ENCODE results near the gene PTF1A.

DNA sequence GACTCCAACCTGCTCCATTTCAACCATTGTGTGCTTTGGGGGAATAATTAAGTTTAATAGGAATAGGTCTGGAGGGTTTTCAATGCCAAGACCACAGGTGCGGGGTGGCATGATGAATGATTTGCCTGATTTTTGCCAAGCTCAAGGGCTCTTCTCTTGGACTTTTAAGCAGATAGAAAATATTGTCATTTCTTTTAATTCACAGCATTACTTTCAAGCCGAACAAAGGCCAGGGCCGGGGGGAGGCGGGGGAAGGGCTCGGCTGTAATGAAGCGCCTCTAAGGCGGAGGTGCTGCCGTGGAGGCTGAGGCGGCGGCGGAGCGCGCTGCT is 6.5 kb downstream of the PTF1A start:
- TF ChIP-seq, protein P1, sequence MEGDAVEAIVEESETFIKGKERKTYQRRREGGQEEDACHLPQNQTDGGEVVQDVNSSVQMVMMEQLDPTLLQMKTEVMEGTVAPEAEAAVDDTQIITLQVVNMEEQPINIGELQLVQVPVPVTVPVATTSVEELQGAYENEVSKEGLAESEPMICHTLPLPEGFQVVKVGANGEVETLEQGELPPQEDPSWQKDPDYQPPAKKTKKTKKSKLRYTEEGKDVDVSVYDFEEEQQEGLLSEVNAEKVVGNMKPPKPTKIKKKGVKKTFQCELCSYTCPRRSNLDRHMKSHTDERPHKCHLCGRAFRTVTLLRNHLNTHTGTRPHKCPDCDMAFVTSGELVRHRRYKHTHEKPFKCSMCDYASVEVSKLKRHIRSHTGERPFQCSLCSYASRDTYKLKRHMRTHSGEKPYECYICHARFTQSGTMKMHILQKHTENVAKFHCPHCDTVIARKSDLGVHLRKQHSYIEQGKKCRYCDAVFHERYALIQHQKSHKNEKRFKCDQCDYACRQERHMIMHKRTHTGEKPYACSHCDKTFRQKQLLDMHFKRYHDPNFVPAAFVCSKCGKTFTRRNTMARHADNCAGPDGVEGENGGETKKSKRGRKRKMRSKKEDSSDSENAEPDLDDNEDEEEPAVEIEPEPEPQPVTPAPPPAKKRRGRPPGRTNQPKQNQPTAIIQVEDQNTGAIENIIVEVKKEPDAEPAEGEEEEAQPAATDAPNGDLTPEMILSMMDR (conservative IDR thresholded peaks at IDR 0.05 in 1 of 2, IDR thresholded peaks at IDR 0.05 in 1 of 2; ENCODE audit: extremely low read depth in 1 of 2, insufficient read depth in 1 of 2, low read depth in 1 of 2, low read length in 2 of 2): no peak
- no peak for TF ChIP-seq EZH2 (IDR thresholded peaks at IDR 0.05; ENCODE audit: borderline replicate concordance, low read length)

Measured in mammary epithelial cell (primary cell).